Fibroblast of peridontal ligament (primary cell): ENCODE measurements around the gene FGGY.

Source experiments
- DNase-seq: peaks from one replicate; pipeline ENCODE4 v3.0.0-alpha.2; 2010; ENCODE audit errors: extremely low read depth

The FGGY gene

GRCh38 chr1:59759156-59759925 lies 462.4 kb downstream of the FGGY start:
- DNase-seq, result peak; percentile 90

- no peak for DNase-seq
Observed at GRCh38 chr1:59761443-59761842, 464.5 kb downstream of the FGGY start.

GRCh38 chr1:59763418-59763817 lies 466.5 kb downstream of the FGGY start:
- no peak for DNase-seq

- no peak for DNase-seq
Observed at GRCh38 chr1:59765011-59765730, 468.3 kb downstream of the FGGY start.

GRCh38 chr1:59766227-59766855 lies 469.4 kb downstream of the FGGY start:
- peak; percentile 57 for DNase-seq

GRCh38 chr1:59767119-59767518 lies 470.2 kb downstream of the FGGY start:
- peak; percentile 16 for DNase-seq

- DNase-seq, result no peak
Observed at GRCh38 chr1:59768792-59769735, 472.2 kb downstream of the FGGY start.

GRCh38 chr1:59769736-59770095 lies 472.8 kb downstream of the FGGY start:
- DNase-seq, result no peak

GRCh38 chr1:59771361-59771760 lies 474.5 kb downstream of the FGGY start:
- DNase-seq, result no peak

- DNase-seq, result no peak
Observed at GRCh38 chr1:59775480-59775879, 478.6 kb downstream of the FGGY start.

GRCh38 chr1:59776960-59777852 lies 480.3 kb downstream of the FGGY start:
- DNase-seq, result peak; percentile 57

GRCh38 chr1:59779949-59780348 lies 483.1 kb downstream of the FGGY start:
- DNase-seq, result no peak

GRCh38 chr1:59788825-59789224 lies 491.9 kb downstream of the FGGY start:
- DNase-seq, result no peak

GRCh38 chr1:59798600-59798999 lies 501.7 kb downstream of the FGGY start:
- DNase-seq, result no peak

- no peak for DNase-seq
Observed at GRCh38 chr1:59803458-59804038, 506.7 kb downstream of the FGGY start.

- no peak for DNase-seq
Observed at GRCh38 chr1:59804301-59804700, 507.4 kb downstream of the FGGY start.

- DNase-seq, result no peak
Observed at GRCh38 chr1:59805554-59805953, 508.7 kb downstream of the FGGY start.
